Vagina (tissue), 2 donors: ENCODE measurements around the gene MRPL37.

ENCODE experiments used
- POLR2A ChIP-seq, 2 donors: fragments of 450-650 bp; IDR thresholded peaks; one replicate each; pipeline ENCODE4 v1.6.1; 2017; ENCODE audit warnings: antibody characterized with exemption in 2 of 2, mild to moderate bottlenecking in 2 of 2, moderate library complexity in 2 of 2
- POLR2AphosphoS5 ChIP-seq, 2 donors: sonication (generic); formaldehyde crosslinking; IDR thresholded peaks; one replicate each; pipeline ENCODE4 v1.9.0; 2017; ENCODE audit warnings: antibody characterized with exemption in 2 of 2, mild to moderate bottlenecking in 2 of 2, low read depth in 1 of 2; ENCODE audit not compliant: insufficient read depth in 1 of 2
- TF ChIP-seq, protein P1 (sequence below), 3 experiments: fragments of 450-650 bp in 2 of 3; fragments of 200-600 bp in 1 of 3; sonication (generic) in 1 of 3; IDR thresholded peaks; one replicate each; pipeline ENCODE4 v1.5.1; 2017 to 2019; ENCODE audit warnings: antibody characterized with exemption in 3 of 3, mild to moderate bottlenecking in 2 of 3, moderate library complexity in 2 of 3

DNA sequence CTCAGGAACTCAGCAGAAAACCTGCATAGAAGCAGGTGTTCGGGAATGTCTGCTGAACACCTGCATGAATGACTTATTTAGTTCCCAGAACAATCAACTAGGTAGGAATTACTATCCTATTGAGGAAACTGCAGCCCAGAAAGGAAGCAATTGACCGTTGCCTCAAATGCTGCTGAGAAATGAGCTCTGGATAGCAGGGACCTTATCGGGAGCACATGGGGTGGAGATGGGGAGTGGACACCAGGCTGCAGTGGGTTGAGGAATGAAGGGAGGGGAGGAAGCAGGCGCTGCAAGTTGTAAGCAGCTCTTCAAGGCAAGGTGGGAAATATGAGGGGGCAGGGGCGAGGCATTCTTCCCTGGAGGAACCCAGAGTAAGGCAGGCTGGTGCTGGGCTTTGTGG lies 36.4 kb upstream of the MRPL37 start:
- TF ChIP-seq POLR2AphosphoS5 (IDR thresholded peaks at IDR 0.05; ENCODE audit: insufficient read depth in 1 of 2, low read depth in 1 of 2) = no peak
- TF ChIP-seq POLR2A (IDR thresholded peaks at IDR 0.05) = no peak
- TF ChIP-seq, protein P1, sequence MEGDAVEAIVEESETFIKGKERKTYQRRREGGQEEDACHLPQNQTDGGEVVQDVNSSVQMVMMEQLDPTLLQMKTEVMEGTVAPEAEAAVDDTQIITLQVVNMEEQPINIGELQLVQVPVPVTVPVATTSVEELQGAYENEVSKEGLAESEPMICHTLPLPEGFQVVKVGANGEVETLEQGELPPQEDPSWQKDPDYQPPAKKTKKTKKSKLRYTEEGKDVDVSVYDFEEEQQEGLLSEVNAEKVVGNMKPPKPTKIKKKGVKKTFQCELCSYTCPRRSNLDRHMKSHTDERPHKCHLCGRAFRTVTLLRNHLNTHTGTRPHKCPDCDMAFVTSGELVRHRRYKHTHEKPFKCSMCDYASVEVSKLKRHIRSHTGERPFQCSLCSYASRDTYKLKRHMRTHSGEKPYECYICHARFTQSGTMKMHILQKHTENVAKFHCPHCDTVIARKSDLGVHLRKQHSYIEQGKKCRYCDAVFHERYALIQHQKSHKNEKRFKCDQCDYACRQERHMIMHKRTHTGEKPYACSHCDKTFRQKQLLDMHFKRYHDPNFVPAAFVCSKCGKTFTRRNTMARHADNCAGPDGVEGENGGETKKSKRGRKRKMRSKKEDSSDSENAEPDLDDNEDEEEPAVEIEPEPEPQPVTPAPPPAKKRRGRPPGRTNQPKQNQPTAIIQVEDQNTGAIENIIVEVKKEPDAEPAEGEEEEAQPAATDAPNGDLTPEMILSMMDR (IDR thresholded peaks at IDR 0.05) = no peak
